ENCODE data around the gene AUP1. TPM values are rescaled to one million over a fixed set of nuclear protein-coding genes. Genes with fewer than 3 reads are reported as not detected.

Gene AUP1
- total and polyA plus RNA-seq, 8 donors: 74.4 to 244 (median 167) TPM

GRCh38 chr2:74552914-74553811, 23.7 kb upstream of the AUP1 start:
- Histone ChIP-seq H3K27ac (peak overlapping the region; percentile 10 to 94 (median 91)), H3K27me3 (peaks cover 0 to 5% (median 0%) of the 10 kb centered on the region in 3 donors), H3K9me3 (no peaks in the 10 kb centered on the region), H3K36me3 (peaks cover 8 to 14% (median 10%) of the 10 kb centered on the region in 4 donors), H3K4me3 (peak overlapping the region; percentile 78 to 85 (median 80)), H3K4me1 (peaks cover 14 to 75% (median 51%) of the 10 kb centered on the region in 4 donors)
- WGBS, 5 donors: 45 to 57% (median 55%) methylated on average over 25 to 27 of the region's 27 CpGs
- DNase-seq: peak in 1 of 2 donors; percentile 67
- TF ChIP-seq POLR2AphosphoS5 (IDR thresholded peaks at IDR 0.05) (no peak), POLR2A (IDR thresholded peaks at IDR 0.05) (no peak), EP300 (IDR thresholded peaks at IDR 0.05) (no peak), CTCF (IDR thresholded peaks at IDR 0.05) (no peak)
- intact Hi-C loops (cut with DNase I; ENCODE audit: low total_unique reads): no loop called here

- Histone ChIP-seq H3K4me1 (peaks cover 14 to 66% (median 43%) of the 10 kb centered on the region in 4 donors), H3K27me3 (peaks cover 0 to 5% (median 0%) of the 10 kb centered on the region in 3 donors), H3K9me3 (no peaks in the 10 kb centered on the region), H3K36me3 (peaks cover 8 to 14% (median 10%) of the 10 kb centered on the region in 4 donors), H3K27ac (no peak overlapping the region), H3K4me3 (no peak overlapping the region)
- intact Hi-C loops (cut with DNase I; ENCODE audit: low total_unique reads): no loop called here
- no peak for DNase-seq
- 78 to 90% (median 85%) methylated on average over 12 to 21 of the region's 21 CpGs for WGBS, 5 donors
- no peak for TF ChIP-seq CTCF (IDR thresholded peaks at IDR 0.05)
- no peak for TF ChIP-seq POLR2AphosphoS5 (IDR thresholded peaks at IDR 0.05)
- no peak for TF ChIP-seq POLR2A (IDR thresholded peaks at IDR 0.05)
- TF ChIP-seq EP300 (IDR thresholded peaks at IDR 0.05): no peak
Measured at GRCh38 chr2:74551942-74552913, 22.7 kb upstream of the AUP1 start.

- no peak overlapping the region for H3K27ac ChIP-seq
- intact Hi-C loops (cut with DNase I; ENCODE audit: low total_unique reads): no loop called here
- peaks cover 0 to 5% (median 0%) of the 10 kb centered on the region in 3 donors for H3K27me3 ChIP-seq
- TF ChIP-seq POLR2A (IDR thresholded peaks at IDR 0.05) (no peak), POLR2AphosphoS5 (IDR thresholded peaks at IDR 0.05) (no peak)
- peaks cover 14 to 59% (median 43%) of the 10 kb centered on the region in 4 donors for H3K4me1 ChIP-seq
- no peaks in the 10 kb centered on the region for H3K9me3 ChIP-seq
- H3K36me3 ChIP-seq: peaks cover 3 to 8% (median 4%) of the 10 kb centered on the region in 4 donors
- H3K4me3 ChIP-seq: no peak overlapping the region
- no peak for DNase-seq
Measured at GRCh38 chr2:74551530-74551929, 22.0 kb upstream of the AUP1 start.

- H3K36me3 ChIP-seq: no peaks in the 10 kb centered on the region
- no peak overlapping the region for H3K27ac ChIP-seq
- no peak overlapping the region for H3K4me3 ChIP-seq
- WGBS, 5 donors: 89 to 91% (median 91%) methylated on average over 7 of the region's 7 CpGs
- H3K4me1 ChIP-seq: peaks cover 14 to 46% (median 36%) of the 10 kb centered on the region in 4 donors
- DNase-seq: no peak
- no peaks in the 10 kb centered on the region for H3K9me3 ChIP-seq
- TF ChIP-seq POLR2A (IDR thresholded peaks at IDR 0.05) (no peak), EP300 (IDR thresholded peaks at IDR 0.05) (no peak)
- H3K27me3 ChIP-seq: peaks cover 0 to 5% (median 0%) of the 10 kb centered on the region in 3 donors
- intact Hi-C loops (cut with DNase I; ENCODE audit: low total_unique reads): no loop called here
Measured at GRCh38 chr2:74550231-74550630, 20.7 kb upstream of the AUP1 start.

Measured in stomach (tissue), 9 donors.